HepG2 (cell line): Measurements from ENCODE around the gene ARL3. TPM values are rescaled to one million over a fixed set of nuclear protein-coding genes. Genes with fewer than 3 reads are reported as not detected.

Experiments used
- CEBPG ChIP-seq: IDR thresholded peaks from 2 replicates; pipeline ENCODE4 v1.6.1; 2016
- ELF3 ChIP-seq: IDR thresholded peaks from 2 replicates; pipeline ENCODE4 v1.6.1; 2016; ENCODE audit warnings: missing genetic modification reagents, missing compliant biosample characterization
- GATAD1 ChIP-seq: IDR thresholded peaks from 2 replicates; pipeline ENCODE4 v1.6.1; 2016; ENCODE audit warnings: missing genetic modification reagents, missing compliant biosample characterization
- GLI4 ChIP-seq: sonication (generic); formaldehyde crosslinking; IDR thresholded peaks from 2 replicates; pipeline ENCODE4 v1.5.1; 2020; ENCODE audit warnings: missing genetic modification reagents, mild to moderate bottlenecking, moderate library complexity, borderline replicate concordance
- GPN1 ChIP-seq: sonication (generic); formaldehyde crosslinking; IDR thresholded peaks from 2 replicates; pipeline ENCODE4 v1.5.1; 2020; ENCODE audit warnings: missing genetic modification reagents, borderline replicate concordance
- IKZF1 ChIP-seq: fragments of 450-650 bp; IDR thresholded peaks from 2 replicates; pipeline ENCODE4 v1.7.1; 2016
- MED1 ChIP-seq: sonication (generic); formaldehyde crosslinking; IDR thresholded peaks from 2 replicates; pipeline ENCODE4 v1.4.0; 2020; ENCODE audit warnings: missing genetic modification reagents
- MZF1 ChIP-seq: sonication (generic); formaldehyde crosslinking; IDR thresholded peaks from 2 replicates; pipeline ENCODE4 v1.8.1; 2023; ENCODE audit warnings: mild to moderate bottlenecking, missing genetic modification reagents, borderline replicate concordance
- PRMT3 ChIP-seq: sonication (generic); formaldehyde crosslinking; IDR thresholded peaks from 2 replicates; pipeline ENCODE4 v1.8.1; 2022; ENCODE audit warnings: low read depth, mild to moderate bottlenecking, moderate library complexity, missing genetic modification reagents, borderline replicate concordance
- ZBTB39 ChIP-seq: sonication (generic); formaldehyde crosslinking; IDR thresholded peaks from 2 replicates; pipeline ENCODE4 v1.5.0; 2020; ENCODE audit warnings: missing genetic modification reagents
- ZFY ChIP-seq: sonication (generic); formaldehyde crosslinking; IDR thresholded peaks from 2 replicates; pipeline ENCODE4 v1.4.0; 2020; ENCODE audit warnings: missing genetic modification reagents
- ZNF34 ChIP-seq: sonication (generic); formaldehyde crosslinking; IDR thresholded peaks from 2 replicates; pipeline ENCODE4 v1.4.0; 2020; ENCODE audit warnings: mild to moderate bottlenecking, missing genetic modification reagents, borderline replicate concordance
- ZNF451 ChIP-seq: sonication (generic); formaldehyde crosslinking; IDR thresholded peaks from 2 replicates; pipeline ENCODE4 v1.5.0; 2020; ENCODE audit warnings: mild to moderate bottlenecking, missing genetic modification reagents
- ZNF878 ChIP-seq: sonication (generic); formaldehyde crosslinking; IDR thresholded peaks from 2 replicates; pipeline ENCODE4 v1.8.1; 2023; ENCODE audit warnings: mild to moderate bottlenecking, missing genetic modification reagents, moderate library complexity
- polyA plus RNA-seq, 8 experiments: library from polyadenylated mRNA; depleted of rRNA in 3 of 8; stranded (reverse) in 7 of 8; unstranded in 1 of 8; fragments of >200 nt; fragmentation: Illumina TruSeq in 4 of 8; extraction: Trizol in 4 of 8; gene quantifications; 2 replicates each; pipeline versions ENCODE4 v1.2.1 to v1.2.3, GENCODE V29; 2011 to 2016; ENCODE audit warnings: low read depth in 4 of 8, missing spikeins in 1 of 8, mixed read lengths in 1 of 8; ENCODE audit not compliant: insufficient read depth in 1 of 8
- total RNA-seq, 5 experiments: library from RNA; depleted of rRNA; stranded (reverse); fragments of >200 nt; fragmentation: Illumina TruSeq; extraction: Trizol; gene quantifications; 2 replicates each; pipeline ENCODE4 v1.2.3, GENCODE V29; 2016; ENCODE audit warnings: low read depth in 1 of 5
- TF ChIP-seq, protein P1 (sequence below): sonication (generic); formaldehyde crosslinking; IDR thresholded peaks from 2 replicates; pipeline ENCODE4 v1.4.0; 2020; ENCODE audit warnings: missing genetic modification reagents
- TF ChIP-seq, protein P2 (sequence below): sonication (generic); formaldehyde crosslinking; IDR thresholded peaks from 2 replicates; pipeline ENCODE4 v1.8.0; 2022; ENCODE audit warnings: missing genetic modification reagents, mild to moderate bottlenecking, moderate library complexity, borderline replicate concordance

ARL3 gene
- total and polyA plus RNA-seq, 2 of the 13 experiments (the other 11 are each of a cell fraction or from before 2014, with no cell fraction given) = 5.2 to 6.6 TPM

GRCh38 chr10:102645741-102646609 is 68.2 kb downstream of the ARL3 start (continued):
- no peak for TF ChIP-seq GLI4 (CRISPR knock-in tag)
- TF ChIP-seq CEBPG (CRISPR knock-in tag) = 0 out of 2 replicates have a peak, but pooled peaks have one; percentile 19
- TF ChIP-seq PRMT3 (CRISPR knock-in tag) = no peak
- TF ChIP-seq ELF3 = peak; percentile 44; the same call in 1 of the 2 replicates
- TF ChIP-seq, protein P1, sequence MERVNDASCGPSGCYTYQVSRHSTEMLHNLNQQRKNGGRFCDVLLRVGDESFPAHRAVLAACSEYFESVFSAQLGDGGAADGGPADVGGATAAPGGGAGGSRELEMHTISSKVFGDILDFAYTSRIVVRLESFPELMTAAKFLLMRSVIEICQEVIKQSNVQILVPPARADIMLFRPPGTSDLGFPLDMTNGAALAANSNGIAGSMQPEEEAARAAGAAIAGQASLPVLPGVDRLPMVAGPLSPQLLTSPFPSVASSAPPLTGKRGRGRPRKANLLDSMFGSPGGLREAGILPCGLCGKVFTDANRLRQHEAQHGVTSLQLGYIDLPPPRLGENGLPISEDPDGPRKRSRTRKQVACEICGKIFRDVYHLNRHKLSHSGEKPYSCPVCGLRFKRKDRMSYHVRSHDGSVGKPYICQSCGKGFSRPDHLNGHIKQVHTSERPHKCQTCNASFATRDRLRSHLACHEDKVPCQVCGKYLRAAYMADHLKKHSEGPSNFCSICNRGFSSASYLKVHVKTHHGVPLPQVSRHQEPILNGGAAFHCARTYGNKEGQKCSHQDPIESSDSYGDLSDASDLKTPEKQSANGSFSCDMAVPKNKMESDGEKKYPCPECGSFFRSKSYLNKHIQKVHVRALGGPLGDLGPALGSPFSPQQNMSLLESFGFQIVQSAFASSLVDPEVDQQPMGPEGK = peak; percentile 45
- TF ChIP-seq IKZF1 = no peak
- no peak for TF ChIP-seq ZNF34 (CRISPR knock-in tag)
- TF ChIP-seq GATAD1 (CRISPR knock-in tag) = 0 out of 2 replicates have a peak, but pooled peaks have one; percentile 11
- TF ChIP-seq, protein P2, sequence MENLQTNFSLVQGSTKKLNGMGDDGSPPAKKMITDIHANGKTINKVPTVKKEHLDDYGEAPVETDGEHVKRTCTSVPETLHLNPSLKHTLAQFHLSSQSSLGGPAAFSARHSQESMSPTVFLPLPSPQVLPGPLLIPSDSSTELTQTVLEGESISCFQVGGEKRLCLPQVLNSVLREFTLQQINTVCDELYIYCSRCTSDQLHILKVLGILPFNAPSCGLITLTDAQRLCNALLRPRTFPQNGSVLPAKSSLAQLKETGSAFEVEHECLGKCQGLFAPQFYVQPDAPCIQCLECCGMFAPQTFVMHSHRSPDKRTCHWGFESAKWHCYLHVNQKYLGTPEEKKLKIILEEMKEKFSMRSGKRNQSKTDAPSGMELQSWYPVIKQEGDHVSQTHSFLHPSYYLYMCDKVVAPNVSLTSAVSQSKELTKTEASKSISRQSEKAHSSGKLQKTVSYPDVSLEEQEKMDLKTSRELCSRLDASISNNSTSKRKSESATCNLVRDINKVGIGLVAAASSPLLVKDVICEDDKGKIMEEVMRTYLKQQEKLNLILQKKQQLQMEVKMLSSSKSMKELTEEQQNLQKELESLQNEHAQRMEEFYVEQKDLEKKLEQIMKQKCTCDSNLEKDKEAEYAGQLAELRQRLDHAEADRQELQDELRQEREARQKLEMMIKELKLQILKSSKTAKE (CRISPR knock-in tag) = no peak
- TF ChIP-seq MZF1 (CRISPR knock-in tag) = no peak
- no peak for TF ChIP-seq ZNF451 (CRISPR knock-in tag)
- TF ChIP-seq ZBTB39 (CRISPR knock-in tag) = 0 out of 2 replicates have a peak, but pooled peaks have one; percentile 8
- peak; percentile 11; the same call in 1 of the 2 replicates for TF ChIP-seq ZFY (CRISPR knock-in tag)
- peak; percentile 16; the same call in 1 of the 2 replicates for TF ChIP-seq MED1 (CRISPR knock-in tag)
- 0 out of 2 replicates have a peak, but pooled peaks have one; percentile 55 for TF ChIP-seq ZNF878
- no peak for TF ChIP-seq GPN1
